ENCODE results near the gene IL1F10.

Gene IL1F10

DNA sequence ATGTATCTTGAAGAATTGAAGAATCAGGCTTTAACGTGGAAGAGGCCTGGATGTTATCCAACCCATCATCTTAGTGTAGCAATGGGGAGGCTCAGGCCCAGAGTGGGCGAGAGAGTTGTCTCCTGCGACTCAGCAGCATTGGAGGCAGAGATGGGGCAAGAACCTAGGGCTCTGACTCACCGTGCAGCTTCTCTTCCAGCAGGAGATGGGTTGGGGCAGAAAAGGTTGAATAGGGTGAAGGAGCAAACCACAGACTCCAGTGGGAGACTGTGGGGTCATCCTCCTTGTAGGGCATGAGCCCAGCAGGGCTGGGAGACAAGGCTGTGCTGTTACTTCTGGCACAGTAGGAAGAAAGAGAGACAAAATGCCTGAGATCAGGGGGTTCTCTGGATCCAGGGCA, 7.4 kb upstream of the IL1F10 start:
- no peak for DNase-seq

DNA sequence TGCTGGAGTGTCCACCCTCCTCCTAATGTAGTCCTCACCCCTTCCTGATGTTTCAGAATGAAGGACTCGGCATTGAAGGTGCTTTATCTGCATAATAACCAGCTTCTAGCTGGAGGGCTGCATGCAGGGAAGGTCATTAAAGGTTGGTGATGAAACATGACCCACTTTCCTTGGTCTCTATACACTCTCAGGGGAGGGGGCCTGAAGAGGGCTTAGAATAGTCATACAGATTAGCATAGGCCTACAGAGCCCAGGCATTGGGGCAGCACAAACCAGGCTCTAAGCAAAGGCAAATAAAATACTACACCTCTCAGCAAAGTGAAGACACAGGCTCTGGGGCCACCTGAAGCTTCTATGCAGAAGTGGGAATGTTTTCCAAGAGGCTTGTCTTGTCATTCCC, 7.0 kb upstream of the IL1F10 start:
- DNase-seq = no peak

DNA sequence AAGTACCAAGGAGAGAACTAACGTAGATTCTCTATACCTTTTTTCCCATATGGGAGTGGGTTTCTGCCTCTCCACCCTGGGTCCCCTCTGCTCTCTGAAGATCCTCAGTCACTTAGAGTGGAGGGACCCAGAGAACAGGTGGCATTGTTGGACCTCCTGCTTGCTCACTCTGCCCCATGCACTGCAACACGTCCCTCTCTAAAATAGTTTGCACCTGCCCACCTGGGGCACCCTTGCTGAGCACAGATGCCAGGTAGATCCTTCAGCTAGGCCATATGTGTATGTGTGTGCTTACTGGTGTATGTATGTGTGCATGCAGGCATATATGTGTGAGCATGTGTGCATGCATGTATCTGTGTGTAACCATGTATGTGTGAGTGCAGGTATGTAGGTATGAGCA, 6.5 kb upstream of the IL1F10 start:
- DNase-seq = no peak

DNA sequence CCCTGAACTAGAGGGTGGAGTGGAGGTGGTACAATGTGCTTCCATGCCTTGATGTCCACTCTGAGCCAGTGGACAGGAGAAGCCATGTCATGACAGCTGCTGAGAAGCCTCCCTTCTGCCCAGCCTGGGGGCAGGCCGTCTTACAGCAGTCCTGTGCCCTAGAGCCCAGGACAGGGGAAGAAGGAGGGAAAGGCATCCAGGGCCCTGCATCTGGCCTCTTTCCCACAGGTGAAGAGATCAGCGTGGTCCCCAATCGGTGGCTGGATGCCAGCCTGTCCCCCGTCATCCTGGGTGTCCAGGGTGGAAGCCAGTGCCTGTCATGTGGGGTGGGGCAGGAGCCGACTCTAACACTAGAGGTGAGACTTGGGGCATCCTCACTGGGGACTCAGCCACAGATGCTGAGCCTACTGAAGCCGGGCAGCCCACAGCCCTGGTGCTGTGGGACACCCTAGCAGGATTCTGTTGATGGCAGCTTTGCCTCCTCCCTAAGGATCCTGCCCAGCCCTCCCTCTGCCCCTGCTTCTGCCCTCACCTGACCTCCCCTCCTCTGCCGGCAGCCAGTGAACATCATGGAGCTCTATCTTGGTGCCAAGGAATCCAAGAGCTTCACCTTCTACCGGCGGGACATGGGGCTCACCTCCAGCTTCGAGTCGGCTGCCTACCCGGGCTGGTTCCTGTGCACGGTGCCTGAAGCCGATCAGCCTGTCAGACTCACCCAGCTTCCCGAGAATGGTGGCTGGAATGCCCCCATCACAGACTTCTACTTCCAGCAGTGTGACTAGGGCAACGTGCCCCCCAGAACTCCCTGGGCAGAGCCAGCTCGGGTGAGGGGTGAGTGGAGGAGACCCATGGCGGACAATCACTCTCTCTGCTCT, 5.6 kb upstream of the IL1F10 start:
- no peak for DNase-seq

DNA sequence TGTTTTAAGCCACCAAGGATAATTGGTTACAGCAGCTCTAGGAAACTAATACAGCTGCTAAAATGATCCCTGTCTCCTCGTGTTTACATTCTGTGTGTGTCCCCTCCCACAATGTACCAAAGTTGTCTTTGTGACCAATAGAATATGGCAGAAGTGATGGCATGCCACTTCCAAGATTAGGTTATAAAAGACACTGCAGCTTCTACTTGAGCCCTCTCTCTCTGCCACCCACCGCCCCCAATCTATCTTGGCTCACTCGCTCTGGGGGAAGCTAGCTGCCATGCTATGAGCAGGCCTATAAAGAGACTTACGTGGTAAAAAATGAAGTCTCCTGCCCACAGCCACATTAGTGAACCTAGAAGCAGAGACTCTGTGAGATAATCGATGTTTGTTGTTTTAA, 3.5 kb upstream of the IL1F10 start:
- DNase-seq = no peak

DNA sequence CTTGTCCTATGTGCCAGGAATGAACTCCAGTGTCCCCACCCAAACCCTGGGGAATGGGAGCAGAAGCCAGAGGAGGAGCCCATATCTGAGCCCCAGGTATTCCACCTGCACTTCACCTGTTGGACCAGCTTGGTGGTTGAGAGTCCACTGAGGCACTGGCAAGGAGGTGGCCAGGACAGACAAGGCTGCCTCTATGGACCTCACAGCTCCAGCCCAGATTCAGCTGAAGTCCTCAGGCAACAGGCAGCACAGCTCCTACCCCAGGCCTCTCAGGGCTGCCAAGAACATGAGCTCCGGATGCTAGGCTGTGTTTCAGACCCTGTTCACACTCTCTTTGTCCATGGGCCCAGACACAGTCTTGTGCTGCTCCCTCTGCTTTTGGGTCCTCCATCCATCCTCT, 2.9 kb upstream of the IL1F10 start:
- no peak for DNase-seq

DNA sequence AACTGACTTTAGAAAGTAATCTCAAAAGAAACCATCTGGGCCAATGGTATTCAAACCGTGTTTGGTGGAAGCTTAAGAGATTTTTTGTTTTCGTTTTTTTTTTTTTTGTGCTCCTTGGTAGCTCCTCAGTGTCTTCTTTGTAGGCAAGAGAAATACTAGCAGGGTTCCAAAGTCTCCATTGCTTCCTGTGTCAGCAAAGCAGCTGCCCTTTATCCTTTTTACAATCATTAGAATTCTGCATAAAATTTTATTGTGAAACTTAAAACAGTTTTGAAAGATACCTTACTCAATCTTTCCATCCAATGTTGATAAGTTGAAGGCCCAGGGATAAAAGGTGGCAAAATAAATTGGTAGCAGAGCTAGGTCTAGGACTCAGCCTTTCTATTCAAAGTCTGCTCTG, 479 bp downstream of the IL1F10 start:
- no peak for DNase-seq

DNA sequence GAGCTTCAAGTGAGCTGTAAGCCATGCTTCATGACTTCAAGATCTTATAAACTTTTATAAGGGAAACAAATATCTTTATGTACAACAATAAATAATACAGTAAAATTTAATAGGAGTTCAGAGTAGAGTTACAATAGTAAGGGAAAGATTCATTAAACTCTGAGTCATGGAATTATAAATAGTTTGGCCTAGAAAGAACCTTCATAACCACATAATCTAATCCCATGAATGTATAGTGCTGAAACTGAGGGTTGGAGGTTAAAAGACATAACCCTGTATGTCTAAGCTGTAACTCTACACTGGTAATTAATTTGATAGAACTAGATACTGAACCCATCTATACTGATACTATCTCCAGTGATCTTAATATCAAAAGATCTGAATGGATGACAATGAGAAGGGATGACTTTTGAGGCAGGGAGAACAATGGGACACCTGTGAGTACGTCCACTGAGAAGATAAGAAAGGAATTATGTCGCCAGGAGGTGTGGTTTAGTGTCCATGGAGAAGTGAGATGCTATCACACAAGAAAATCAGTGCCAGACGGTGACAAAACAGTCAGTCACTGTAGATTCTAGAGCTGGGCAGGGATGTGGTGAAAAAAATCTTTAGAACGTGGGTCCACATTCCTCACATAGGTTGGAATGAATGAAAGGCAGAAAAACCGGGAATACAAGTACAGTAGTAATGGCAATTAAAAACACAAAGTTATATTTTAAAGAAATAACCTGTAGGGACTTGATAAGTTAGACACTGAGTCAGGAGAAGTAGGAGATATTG, 1.1 kb downstream of the IL1F10 start:
- no peak for DNase-seq

DNA sequence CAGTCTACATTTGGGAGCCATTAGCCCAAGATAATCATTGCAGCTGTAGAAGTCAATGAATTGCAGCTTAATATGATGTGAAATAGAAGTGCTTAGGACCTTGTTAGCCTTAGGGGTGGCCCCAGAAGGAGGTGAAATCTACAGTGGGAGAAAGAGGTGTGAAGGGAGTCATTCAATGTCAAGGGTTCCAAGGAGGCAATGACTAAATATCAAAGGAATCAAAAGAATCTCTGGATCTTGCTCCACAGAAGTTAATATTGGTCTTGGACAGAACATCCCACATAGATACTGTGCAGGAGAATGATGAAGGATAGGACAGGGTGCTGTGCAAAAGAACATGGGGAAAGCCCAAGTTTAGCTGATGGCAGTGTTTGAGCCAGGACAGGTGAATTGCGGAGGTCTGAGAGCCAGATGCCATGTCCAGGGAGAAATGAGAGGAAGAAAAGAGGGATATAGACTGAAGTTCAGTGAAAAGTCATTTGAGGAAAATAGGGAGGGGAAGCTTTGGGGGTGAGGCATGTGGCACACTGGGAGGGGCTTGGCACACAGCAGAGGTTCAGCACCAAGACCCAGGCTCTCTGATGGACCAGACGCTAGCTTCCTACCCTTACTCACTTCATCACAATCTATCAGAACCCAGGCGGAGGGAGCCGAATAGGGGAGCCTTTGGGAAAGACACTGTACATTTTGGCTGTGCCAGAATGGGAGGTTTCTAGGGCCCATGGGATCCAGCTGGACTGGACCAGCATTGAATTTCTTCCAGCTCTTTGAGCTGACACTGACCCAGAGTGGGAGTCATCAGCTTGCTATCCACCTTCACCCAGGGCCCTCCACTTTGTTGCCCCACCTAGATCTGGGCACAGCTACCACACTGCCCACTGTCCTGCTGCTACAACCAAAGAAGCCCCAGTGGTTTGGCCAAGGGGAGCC, 2.2 kb downstream of the IL1F10 start:
- no peak for DNase-seq

DNA sequence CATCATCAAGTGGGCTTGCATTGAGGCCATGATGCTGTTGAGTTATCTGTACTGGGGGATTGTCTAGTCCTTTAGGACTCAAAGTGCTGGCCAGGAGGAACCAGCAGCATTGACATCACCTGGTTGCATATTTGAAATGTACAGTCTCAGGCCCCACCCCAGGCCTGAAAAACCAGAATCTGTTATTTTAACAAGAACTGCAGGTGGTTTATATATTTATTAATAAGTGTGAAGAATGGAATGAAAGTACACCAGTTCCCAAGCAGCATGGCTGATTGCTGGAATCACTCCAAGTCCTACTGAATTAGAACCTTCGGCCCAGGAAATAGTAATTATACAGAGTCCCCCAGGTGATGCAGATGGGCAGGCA, 2.8 kb downstream of the IL1F10 start:
- no peak for DNase-seq

DNA sequence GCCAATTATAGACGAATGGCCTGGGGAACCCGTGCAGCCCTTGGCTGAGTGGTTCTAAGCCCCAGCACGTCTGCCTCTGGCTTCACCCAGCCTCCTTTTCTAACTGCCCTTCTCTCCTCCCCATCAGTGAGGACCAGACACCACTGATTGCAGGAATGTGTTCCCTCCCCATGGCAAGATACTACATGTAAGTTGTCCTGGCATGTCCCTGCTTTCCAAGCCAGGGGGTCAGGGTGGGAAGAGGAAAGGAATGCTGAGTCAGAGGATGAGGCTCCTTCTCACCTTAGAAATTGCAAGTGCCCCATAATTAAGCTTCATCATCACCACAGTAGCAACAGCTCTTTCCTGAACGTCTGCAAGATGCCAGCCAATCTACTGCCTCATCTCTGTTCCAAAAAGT, 4.8 kb downstream of the IL1F10 start:
- DNase-seq = no peak

DNA sequence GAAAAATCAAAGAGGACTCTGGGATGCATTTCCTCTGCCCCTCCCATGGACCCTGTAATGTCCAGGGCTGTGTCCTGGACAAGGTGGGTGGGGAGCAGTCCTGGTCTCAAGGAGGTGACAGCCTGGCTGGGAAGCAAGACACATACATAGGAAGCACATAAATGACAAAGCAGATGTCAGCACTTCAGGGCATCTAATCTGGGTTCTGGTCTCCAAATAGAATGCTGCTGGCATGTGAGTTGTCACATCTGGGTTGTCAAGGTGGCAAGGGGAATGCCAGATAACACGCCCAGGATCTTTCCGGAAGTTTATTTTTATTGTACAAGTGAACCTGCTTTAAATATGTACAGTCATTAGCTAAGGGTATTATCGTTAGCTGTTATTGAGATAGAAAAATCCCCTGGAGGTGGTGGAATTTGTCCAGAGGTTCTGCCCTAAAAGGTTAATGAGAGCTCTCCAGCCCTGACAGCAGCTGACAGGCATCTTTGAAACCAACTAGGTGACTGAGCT, 5.6 kb downstream of the IL1F10 start:
- DNase-seq = no peak

DNA sequence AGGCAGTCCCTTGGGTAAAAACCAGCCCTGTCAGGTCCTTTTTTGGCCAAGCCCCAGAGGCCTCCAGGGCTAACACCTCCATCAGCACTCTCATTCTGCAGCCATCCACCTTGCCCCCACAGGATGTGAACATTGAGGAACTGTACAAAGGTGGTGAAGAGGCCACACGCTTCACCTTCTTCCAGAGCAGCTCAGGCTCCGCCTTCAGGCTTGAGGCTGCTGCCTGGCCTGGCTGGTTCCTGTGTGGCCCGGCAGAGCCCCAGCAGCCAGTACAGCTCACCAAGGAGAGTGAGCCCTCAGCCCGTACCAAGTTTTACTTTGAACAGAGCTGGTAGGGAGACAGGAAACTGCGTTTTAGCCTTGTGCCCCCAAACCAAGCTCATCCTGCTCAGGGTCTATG, 7.3 kb downstream of the IL1F10 start:
- DNase-seq = no peak

DNA sequence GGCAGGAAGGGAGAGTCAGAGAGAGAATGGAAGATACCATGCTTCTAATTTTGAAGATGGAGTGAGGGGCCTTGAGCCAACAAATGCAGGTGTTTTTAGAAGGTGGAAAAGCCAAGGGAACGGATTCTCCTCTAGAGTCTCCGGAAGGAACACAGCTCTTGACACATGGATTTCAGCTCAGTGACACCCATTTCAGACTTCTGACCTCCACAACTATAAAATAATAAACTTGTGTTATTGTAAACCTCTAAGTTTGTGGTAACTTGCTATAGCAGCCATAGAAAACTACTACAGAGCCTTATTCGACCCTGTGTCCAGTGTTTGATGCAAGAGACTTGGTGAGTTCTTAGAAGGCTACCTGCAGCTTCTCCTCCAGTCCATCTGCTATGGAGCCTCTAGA, 7.8 kb downstream of the IL1F10 start:
- no peak for DNase-seq

DNA sequence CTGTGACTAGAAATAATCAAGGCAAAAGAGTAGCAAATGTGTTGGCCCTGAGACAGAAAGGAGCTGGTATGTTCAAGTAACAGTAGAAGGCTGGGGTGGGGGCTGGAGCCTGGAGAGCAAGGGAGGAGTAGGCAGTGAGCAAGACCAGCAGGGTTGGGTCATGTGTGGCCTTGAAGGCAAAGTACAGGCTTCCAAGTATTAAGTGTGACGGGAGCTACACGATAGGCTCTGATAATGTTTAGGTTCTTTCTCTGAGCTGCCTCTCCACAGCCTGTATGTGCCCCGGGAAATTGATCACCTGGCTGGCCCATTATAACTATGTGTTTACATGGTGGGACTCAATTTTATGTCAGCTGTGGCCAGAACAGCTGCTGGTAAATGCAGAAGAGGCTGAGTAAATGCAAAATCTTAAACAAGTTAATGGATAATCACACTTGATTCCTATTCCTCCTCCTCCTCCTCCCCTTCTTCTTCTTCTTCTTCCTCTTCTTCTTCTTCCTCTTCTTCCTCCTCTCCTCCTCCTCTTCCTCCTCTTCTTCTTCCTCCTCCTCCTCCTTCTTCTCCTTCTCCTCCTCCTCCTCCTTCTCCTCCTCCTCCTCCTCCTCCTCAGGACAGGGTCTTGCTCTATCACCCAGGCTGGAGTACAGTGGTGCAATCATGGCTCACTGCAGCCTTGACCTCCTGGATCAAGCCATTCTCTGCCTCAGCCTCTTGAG, 9.3 kb downstream of the IL1F10 start:
- no peak for DNase-seq

DNA sequence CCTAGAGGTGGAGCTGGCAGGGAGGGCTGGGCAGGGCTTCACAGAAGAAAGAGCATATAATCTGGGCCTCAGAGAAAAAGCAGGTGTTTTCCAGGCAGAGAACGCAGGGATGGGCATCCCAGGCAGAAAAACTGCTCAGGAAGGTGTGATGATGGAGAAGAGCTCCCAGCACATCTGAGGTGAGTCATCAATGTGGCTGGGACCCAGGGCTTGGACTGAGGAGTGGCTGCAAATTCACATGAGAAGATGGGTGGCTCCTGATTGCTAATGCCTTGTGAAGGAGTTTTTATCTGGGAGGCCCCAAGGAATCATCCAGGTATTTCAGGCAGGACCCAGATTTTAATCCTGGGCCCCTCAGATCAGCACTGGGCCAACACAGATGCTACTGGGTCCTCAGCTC, 10.2 kb downstream of the IL1F10 start:
- no peak for DNase-seq

DNA sequence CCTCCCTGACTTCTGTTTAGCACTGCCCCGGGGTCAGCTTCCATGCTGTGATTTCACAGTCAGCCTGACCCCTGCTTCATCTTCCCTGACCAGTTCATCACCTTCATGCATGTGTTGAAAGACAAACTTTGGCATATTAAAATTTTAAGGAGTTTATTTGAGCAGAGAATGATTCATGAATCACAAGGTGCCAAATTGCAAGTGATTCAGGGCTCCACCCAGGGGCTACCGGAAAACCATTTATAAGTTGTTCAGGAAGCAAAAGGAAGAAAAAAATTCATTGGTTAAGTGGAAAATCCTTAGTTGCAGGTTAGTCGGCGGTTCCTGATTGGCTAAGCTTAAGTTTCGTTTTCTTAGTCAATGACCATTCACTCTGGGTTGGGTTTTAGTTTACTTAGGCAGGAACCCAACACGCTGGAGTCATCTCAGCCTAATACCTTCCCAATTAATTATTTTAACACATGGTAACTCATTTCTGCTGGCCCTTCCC, 10.6 kb downstream of the IL1F10 start:
- no peak for DNase-seq

DNA sequence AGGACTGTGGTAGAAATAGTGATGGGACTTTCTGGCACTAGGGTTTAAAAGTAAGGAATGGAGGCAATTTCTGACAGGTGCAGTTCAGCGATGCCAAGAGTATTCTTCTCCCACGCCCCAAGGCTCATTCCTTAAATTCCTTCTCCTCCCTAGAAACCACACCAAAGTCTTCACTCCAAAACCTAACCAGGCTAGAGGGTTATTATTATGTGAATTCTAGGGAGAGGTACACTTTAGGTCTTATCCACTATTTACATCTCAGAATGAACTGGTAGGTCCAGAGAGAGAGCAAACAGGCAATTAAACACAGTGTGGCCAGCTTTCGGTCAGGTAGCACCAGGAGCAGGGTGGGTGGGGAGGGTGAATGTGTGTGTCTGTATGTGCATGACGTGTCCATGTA, 11.4 kb downstream of the IL1F10 start:
- DNase-seq = no peak

DNA sequence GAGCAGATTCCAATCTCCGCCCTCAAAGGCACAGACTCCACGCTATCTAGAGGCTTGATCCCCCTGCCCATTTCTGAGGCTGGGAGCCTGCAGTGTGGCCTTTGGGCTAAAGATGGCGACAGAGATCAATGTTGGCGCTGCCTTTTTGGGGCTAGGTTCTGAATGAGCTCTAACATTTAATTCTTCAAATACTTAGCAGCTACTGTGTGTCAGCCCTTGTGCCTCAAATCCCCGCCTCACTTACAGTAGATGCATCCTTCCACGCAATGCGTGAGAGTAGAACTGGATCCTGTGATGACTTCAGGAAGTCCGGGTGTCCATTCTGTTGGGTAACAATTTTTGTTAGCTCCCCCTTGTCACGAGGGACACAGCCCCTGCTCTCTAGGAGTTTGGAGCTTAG, 12.4 kb downstream of the IL1F10 start:
- DNase-seq = no peak

DNA sequence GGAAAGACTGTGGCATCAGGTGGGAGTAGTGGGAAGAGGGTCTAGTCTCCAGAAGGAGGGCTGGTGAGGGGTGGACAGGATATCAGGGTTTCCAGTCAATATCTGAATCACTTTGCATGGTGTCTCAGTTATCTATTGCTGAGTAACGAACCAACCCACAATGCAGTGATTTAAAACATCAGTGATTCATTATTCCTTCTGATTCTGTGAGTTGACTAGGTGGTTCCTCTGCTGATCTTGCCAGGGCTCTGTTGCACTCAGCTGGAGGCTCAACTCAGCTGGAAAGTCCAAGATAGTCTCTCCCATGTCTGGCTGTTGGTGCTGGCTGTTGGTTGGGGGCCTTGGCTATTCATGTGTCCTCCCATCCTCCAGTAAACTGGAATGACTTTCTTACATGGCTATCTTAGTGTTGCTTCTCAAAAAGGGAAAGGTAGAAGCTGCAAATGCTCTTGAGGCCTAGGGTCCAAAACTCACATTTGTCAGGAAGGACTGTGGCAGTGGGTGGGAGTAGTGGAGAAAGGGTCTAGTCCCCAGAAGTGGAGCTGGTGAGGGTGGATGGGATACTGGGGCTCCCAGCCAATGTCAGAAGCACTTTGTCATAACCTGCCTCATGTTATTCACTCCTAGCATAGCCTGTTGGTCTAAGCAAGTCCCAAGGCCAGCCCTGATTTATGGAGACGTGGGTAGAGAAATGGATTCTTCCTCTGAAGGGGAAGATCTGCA, 13.9 kb downstream of the IL1F10 start:
- DNase-seq = no peak

DNA sequence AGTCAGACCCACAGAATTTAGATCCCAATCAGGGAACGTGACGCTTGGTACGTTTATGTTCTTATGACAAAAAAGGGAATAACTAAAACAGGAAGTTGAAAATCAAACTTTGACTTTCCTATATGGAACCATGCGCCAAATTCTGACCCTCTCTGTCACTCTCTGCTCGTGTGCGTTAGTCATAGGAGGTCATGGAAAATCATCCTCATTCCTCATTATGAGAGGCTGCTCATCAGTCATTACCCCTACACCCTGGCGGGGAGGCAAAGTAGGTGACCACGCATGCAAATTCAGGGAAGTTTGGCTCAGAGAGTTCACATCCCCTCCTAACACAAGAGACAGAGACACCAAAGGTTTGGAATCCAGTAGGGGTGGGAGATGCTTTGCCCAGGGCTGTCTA, 15.5 kb downstream of the IL1F10 start:
- no peak for DNase-seq

All from NCI-H2029 treated with DMSO at 0.1 percent for 48 hours (cell line).